GM12892 (cell line): ENCODE measurements around the gene SMAD6.

Experiments
- DNase-seq: peaks from one replicate; pipeline ENCODE4 v3.0.0; 2011; ENCODE audit not compliant: insufficient read length
- FAIRE-seq: peaks from 2 replicates; lab custom pipeline; 2011; peaks lifted over from hg19 to GRCh38; lab: Jason Lieb, UNC
- POLR2A ChIP-seq: IDR thresholded peaks from 2 replicates; pipeline ENCODE4 v1.6.1; 2011; ENCODE audit warnings: low read depth, low read length, control low read depth
- POLR2AphosphoS5 ChIP-seq: IDR thresholded peaks from 2 replicates; pipeline ENCODE4 v1.6.1; 2011; ENCODE audit warnings: low read depth, low read length, control low read depth
- TAF1 ChIP-seq: IDR thresholded peaks from 2 replicates; pipeline ENCODE4 v1.6.1; 2011; ENCODE audit warnings: low read depth, mild to moderate bottlenecking, control low read depth, low read length, borderline replicate concordance

The SMAD6 gene

DNA sequence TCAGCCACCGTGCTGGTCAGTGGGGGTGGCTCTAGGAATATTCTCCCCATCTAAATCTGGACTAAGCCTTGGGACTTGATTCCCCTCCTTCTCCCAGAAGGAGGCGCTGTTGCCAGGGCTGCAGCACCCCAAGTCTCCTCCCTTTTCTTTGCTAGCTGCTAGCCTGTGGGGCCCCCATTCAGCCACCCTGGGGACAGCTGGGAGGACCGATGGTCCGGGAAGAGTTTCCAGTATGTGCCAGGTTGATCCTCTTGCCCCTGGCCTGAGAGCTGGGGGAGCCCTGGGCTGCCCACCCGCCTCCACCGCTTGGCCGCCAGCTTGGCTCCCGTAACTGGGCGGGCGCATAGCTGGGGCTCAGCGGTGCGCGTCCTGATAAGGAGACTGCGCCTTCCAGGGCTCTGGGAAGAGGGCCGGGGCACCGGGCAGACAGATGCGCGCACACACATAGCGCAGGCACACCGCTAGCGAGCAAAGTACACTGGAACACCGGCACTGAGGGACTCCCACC, 4.2 kb downstream of the SMAD6 start:
- FAIRE-seq (no peak), DNase-seq (no peak)
- TF ChIP-seq TAF1 (no peak), POLR2A (no peak), POLR2AphosphoS5 (no peak)

DNA sequence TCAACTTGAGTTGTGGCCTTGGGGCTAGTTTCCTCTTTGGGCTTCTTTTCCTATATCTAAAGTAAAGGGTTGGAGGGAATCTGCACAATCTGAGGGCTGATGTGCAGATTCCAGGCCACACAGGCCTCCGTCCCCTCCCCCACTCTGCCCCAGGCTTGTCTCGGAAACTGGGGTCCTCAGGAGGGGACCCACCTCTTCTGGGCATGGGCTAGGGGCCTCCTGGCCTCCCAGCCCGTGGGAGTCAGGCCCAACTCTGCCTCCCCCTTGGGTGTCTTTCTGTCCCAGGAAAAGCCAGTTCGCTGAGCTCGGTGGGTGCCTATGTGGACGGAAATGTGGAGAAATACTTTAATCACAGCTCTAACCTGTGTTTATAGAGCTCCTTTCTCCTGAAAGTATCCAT, 4.8 kb downstream of the SMAD6 start:
- TF ChIP-seq POLR2A (no peak), POLR2AphosphoS5 (no peak), TAF1 (no peak)
- DNase-seq (no peak), FAIRE-seq (no peak)

GRCh38 chr15:66707310-66708082, 5.5 kb downstream of the SMAD6 start:
- DNase-seq: no peak
- no peak for FAIRE-seq

GRCh38 chr15:66708389-66708788, 6.4 kb downstream of the SMAD6 start:
- no peak for DNase-seq
- FAIRE-seq: no peak
- TF ChIP-seq TAF1 (no peak), POLR2A (no peak), POLR2AphosphoS5 (no peak)

More at GRCh38 chr15:66707310-66708082, 5.5 kb downstream of the SMAD6 start:
- TF ChIP-seq TAF1: no peak
- TF ChIP-seq POLR2AphosphoS5: no peak
- no peak for TF ChIP-seq POLR2A

DNA sequence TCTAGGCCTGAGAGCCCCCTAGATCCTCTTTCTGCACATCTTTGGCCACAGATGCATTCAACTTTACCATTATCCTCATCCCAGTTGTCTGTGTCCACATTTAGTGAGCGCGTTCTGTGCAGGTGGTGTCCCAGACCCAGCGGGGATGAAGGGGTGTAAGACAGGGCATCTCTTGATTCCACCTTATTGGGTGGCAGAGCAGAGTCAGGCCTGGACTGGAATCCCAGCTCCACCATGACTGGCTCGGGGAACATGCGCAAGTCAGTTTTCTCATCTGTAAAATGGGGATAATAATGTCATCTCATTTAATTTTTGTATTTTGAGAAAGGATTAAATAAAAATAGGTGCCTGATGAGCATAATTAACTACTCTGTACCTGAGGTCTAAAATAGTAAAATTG, 7.8 kb downstream of the SMAD6 start:
- FAIRE-seq: no peak
- TF ChIP-seq POLR2AphosphoS5: no peak
- no peak for TF ChIP-seq POLR2A
- TF ChIP-seq TAF1: no peak
- no peak for DNase-seq

DNA sequence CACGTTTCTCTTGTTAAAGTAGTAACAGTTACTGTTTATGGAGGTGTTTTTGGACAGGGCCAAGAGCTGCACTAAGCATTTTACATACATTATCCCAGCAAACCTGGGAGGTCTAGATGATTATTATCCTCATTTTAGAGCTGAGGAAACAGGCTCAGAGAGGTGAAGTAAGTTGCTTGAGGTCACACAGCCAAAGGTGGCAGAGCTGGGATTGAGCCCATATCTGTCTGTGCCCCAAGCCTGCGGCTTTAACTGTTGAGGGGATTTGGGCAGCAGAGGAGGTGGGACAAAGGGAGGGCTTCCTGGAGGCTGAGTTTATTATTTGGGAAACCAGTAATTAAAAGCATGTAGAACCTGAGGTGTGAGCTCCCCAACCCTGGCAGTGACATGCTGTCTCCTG, 9.2 kb downstream of the SMAD6 start:
- DNase-seq (no peak), FAIRE-seq (no peak)
- TF ChIP-seq TAF1: no peak
- TF ChIP-seq POLR2A: no peak
- TF ChIP-seq POLR2AphosphoS5: no peak

DNA sequence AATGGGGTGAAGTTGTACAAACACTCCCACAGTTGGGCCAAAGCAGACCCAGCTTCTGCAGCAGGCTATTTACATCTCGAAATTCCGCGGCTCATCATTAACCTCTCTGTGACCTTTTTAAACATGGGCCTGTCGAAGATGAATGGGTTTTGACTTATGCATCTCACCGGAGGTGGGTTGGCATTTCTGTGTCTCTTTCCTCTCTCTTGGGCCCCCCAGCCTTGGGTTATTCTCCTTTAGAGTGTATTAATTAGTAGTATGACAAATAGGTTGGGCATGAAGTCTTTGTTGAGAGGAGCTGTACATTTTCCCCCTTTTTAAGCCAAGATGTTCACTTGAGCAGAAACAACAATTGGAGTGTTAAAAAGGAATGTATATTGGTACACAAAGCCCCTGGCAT, 9.8 kb downstream of the SMAD6 start:
- no peak for TF ChIP-seq POLR2AphosphoS5
- no peak for TF ChIP-seq TAF1
- DNase-seq (no peak), FAIRE-seq (no peak)

- FAIRE-seq: peak; percentile 56
- TF ChIP-seq TAF1 (no peak), POLR2A (no peak), POLR2AphosphoS5 (no peak)
- no peak for DNase-seq
Observed at GRCh38 chr15:66713843-66714508, 11.9 kb downstream of the SMAD6 start.

- no peak for TF ChIP-seq TAF1
- no peak for TF ChIP-seq POLR2AphosphoS5
- TF ChIP-seq POLR2A: no peak
- DNase-seq (no peak), FAIRE-seq (no peak)
Observed at GRCh38 chr15:66714543-66714981, 12.5 kb downstream of the SMAD6 start.

- FAIRE-seq: no peak
- TF ChIP-seq POLR2AphosphoS5 (no peak), POLR2A (no peak), TAF1 (no peak)
- no peak for DNase-seq
Observed at GRCh38 chr15:66715181-66715624, 13.2 kb downstream of the SMAD6 start.
